OCI-LY7 (cell line): ENCODE measurements around the gene ERVK3-1.

Experiments
- CTCF ChIP-seq: fragments of 200-600 bp; sonication (generic); conservative IDR thresholded peaks from 2 replicates; pipeline ENCODE4 v1.5.1; 2014; ENCODE audit warnings: mild to moderate bottlenecking, antibody characterized with exemption, low read length, moderate library complexity, mixed read lengths
- EZH2phosphoT487 ChIP-seq: fragments of 200-600 bp; sonication (generic); IDR thresholded peaks from 2 replicates; pipeline ENCODE4 v1.6.1; 2018; ENCODE audit warnings: low read depth, borderline replicate concordance, mild to moderate bottlenecking, mixed run types, antibody characterized with exemption, low read length, moderate library complexity, mixed read lengths

GRCh38 chr19:58315580-58315979, 10.4 kb downstream of the ERVK3-1 start:
- TF ChIP-seq CTCF (no peak), EZH2phosphoT487 (no peak)
